Keratinocyte (primary cell): ENCODE measurements around the gene RAN. TPM values are rescaled to one million over a fixed set of nuclear protein-coding genes. Genes with fewer than 3 reads are reported as not detected.

Source experiments
- DNase-seq: peaks from one replicate; pipeline ENCODE4 v3.0.0-alpha.2; 2011; ENCODE audit warnings: low read depth, missing footprints, low spot score
- FAIRE-seq: peaks from 2 replicates; lab custom pipeline; 2011; peaks lifted over from hg19 to GRCh38; lab: Jason Lieb, UNC
- H2AFZ ChIP-seq: 2 replicates; pipeline ENCODE4 v1.6.0; 2012; ENCODE audit warnings: low read length, control low read depth, inconsistent platforms; ENCODE audit not compliant: control insufficient read depth
- H3K27ac ChIP-seq: 2 replicates; pipeline ENCODE4 v1.5.1; 2011; ENCODE audit warnings: low read length; ENCODE audit not compliant: control insufficient read depth, insufficient read depth
- H3K27me3 ChIP-seq: 3 replicates; pipeline ENCODE4 v1.6.0; 2011; ENCODE audit warnings: low read length; ENCODE audit not compliant: control insufficient read depth, insufficient read depth; ENCODE audit errors: extremely low read depth
- H3K36me3 ChIP-seq, 2 experiments: 2 replicates in 1 of 2; 3 replicates in 1 of 2; pipeline ENCODE4 v1.5.1; 2011; ENCODE audit warnings: low read length in 2 of 2, mild to moderate bottlenecking in 1 of 2; ENCODE audit not compliant: control insufficient read depth in 2 of 2, insufficient read depth in 2 of 2; ENCODE audit errors: extremely low read depth in 1 of 2
- H3K4me1 ChIP-seq: 3 replicates; pipeline ENCODE4 v1.5.1; 2011; ENCODE audit warnings: low read length; ENCODE audit not compliant: control insufficient read depth, insufficient read depth; ENCODE audit errors: extremely low read depth
- H3K4me2 ChIP-seq: 3 replicates; pipeline ENCODE4 v1.6.0; 2011; ENCODE audit warnings: low read depth, low read length; ENCODE audit not compliant: control insufficient read depth, insufficient read depth; ENCODE audit errors: extremely low read depth
- H3K4me3 ChIP-seq, 3 experiments: fragments of 200-600 bp in 1 of 3; sonication (generic) in 1 of 3; 2 replicates in 2 of 3; 3 replicates in 1 of 3; pipeline ENCODE4 v1.5.1; 2011 to 2016; ENCODE audit warnings: low read length in 3 of 3, mild to moderate bottlenecking in 3 of 3, control low read depth in 2 of 3, inconsistent platforms in 1 of 3, low read depth in 1 of 3, mixed read lengths in 1 of 3, mixed run types in 1 of 3, moderate library complexity in 1 of 3; ENCODE audit not compliant: control insufficient read depth in 2 of 3, insufficient read depth in 2 of 3; ENCODE audit errors: extremely low read depth in 1 of 3
- H3K79me2 ChIP-seq: 2 replicates; pipeline ENCODE4 v1.6.0; 2012; ENCODE audit warnings: low read length; ENCODE audit not compliant: control insufficient read depth, insufficient read depth
- H3K9ac ChIP-seq: 3 replicates; pipeline ENCODE4 v1.6.0; 2011; ENCODE audit warnings: low read length; ENCODE audit not compliant: control insufficient read depth, insufficient read depth; ENCODE audit errors: extremely low read depth
- H3K9me1 ChIP-seq: 3 replicates; pipeline ENCODE4 v1.6.0; 2011; ENCODE audit warnings: low read length; ENCODE audit not compliant: control insufficient read depth, insufficient read depth; ENCODE audit errors: extremely low read depth
- H3K9me3 ChIP-seq: 2 replicates; pipeline ENCODE4 v1.5.1; 2012; ENCODE audit warnings: low read depth, low read length; ENCODE audit not compliant: control insufficient read depth
- H4K20me1 ChIP-seq: 3 replicates; pipeline ENCODE4 v1.6.0; 2011; ENCODE audit warnings: low read length; ENCODE audit not compliant: control insufficient read depth, insufficient read depth; ENCODE audit errors: extremely low read depth
- CTCF ChIP-seq, 3 experiments: IDR thresholded peaks in 1 of 3; conservative IDR thresholded peaks in 1 of 3; optimal IDR thresholded peaks in 1 of 3; 2 replicates in 2 of 3; 3 replicates in 1 of 3; pipeline versions ENCODE3 to v1.5.1; 2011; ENCODE audit warnings: low read length in 3 of 3, mild to moderate bottlenecking in 3 of 3, moderate library complexity in 2 of 3, control low read depth in 1 of 3, inconsistent platforms in 1 of 3; ENCODE audit not compliant: insufficient read depth in 2 of 3; ENCODE audit errors: extremely low read depth in 1 of 3
- EZH2 ChIP-seq: IDR thresholded peaks from one replicate; pipeline ENCODE4 v1.6.1; 2012; ENCODE audit warnings: inconsistent platforms, mild to moderate bottlenecking, low read length, moderate library complexity
- dilution Hi-C: fragments of 300-500 bp; cut with MboI; formaldehyde crosslinking; loops from one replicate; pipeline ENCODE4 v1.7.0; 2020; ENCODE audit warnings: low sequenced_read_pairs; ENCODE audit not compliant: extremely low pct_ligation_motif_present
- polyA plus RNA-seq, 5 experiments: library from polyadenylated mRNA; depleted of rRNA in 3 of 5; stranded (reverse) in 3 of 5; stranded (forward) in 1 of 5; unstranded in 1 of 5; fragments of >200 nt; gene quantifications; 1 replicate in 1 of 5; 2 replicates in 3 of 5; 3 replicates in 1 of 5; pipeline versions ENCODE4 v1.2.1 to v1.2.3, GENCODE V29; 2011 to 2012; ENCODE audit warnings: missing spikeins in 2 of 5, low read depth in 1 of 5, low replicate concordance in 1 of 5

RAN gene
- polyA plus RNA-seq, 1 donor (not counting 4 experiments of a cell fraction or from before 2014, with no cell fraction given): 2,211 TPM

GRCh38 chr12:130849561-130850417 lies 22.1 kb upstream of the RAN start:
- dilution Hi-C loops: no loop called here
- Histone ChIP-seq H3K27ac (no peak overlapping the region), H3K4me1 (peaks cover 6% of the 10 kb centered on the region), H4K20me1 (no peaks in the 10 kb centered on the region), H3K9ac (no peak overlapping the region), H3K79me2 (no peaks in the 10 kb centered on the region), H3K9me1 (no peaks in the 10 kb centered on the region), H3K4me3 (no peak overlapping the region), H3K36me3 (no peaks in the 10 kb centered on the region), H2AFZ (peak overlapping the region; percentile 6), H3K9me3 (no peaks in the 10 kb centered on the region), H3K27me3 (no peaks in the 10 kb centered on the region), H3K4me2 (no peak overlapping the region)
- FAIRE-seq (no peak), DNase-seq (no peak)
- TF ChIP-seq EZH2: no peak

DNA sequence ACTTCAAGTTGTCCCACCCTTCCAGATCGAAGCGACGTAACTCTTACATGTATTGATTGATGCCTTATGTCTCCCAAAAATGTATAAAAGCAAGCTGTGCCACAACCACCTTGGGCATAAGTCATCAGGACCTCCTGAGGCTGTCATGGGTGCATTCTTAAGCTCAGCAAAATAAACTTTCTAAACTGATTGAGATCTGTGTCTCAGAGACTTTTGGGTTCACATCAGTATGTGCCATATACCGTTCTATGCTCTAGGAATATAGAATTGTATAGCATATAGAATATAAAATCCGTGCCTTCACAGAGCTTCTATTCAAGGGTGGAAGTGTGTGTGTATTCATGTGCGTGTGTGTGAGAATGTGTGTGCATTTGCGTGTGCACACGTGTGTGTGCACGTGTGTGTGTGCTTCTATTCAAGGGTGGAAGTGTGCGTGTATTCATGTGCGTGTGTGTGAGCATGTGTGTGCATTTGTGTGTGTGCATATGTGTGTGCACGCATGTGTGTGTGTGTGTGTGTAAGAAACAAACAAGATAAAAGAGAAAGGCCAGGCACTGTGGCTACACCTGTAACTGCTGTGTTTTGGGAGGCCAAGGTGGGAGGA lies 21.3 kb upstream of the RAN start:
- no peak for TF ChIP-seq CTCF (optimal IDR thresholded peaks at IDR 0.05 in 1 of 3, IDR thresholded peaks at IDR 0.05 in 1 of 3, conservative IDR thresholded peaks at IDR 0.05 in 1 of 3; ENCODE audit: extremely low read depth in 1 of 3, insufficient read depth in 2 of 3, low read length in 3 of 3)
- no peak for TF ChIP-seq EZH2
- no peak for DNase-seq
- H3K9ac ChIP-seq: no peak overlapping the region
- no peaks in the 10 kb centered on the region for H3K9me3 ChIP-seq
- no peaks in the 10 kb centered on the region for H3K9me1 ChIP-seq
- H3K79me2 ChIP-seq: no peaks in the 10 kb centered on the region
- no peaks in the 10 kb centered on the region for H3K36me3 ChIP-seq
- no peaks in the 10 kb centered on the region for H3K27me3 ChIP-seq
- FAIRE-seq: no peak
- peak overlapping the region; percentile 6 for H2AFZ ChIP-seq
- dilution Hi-C loops: no loop called here
- no peaks in the 10 kb centered on the region for H4K20me1 ChIP-seq
- peaks cover 6% of the 10 kb centered on the region for H3K4me1 ChIP-seq
- no peak overlapping the region for H3K4me2 ChIP-seq
- no peak overlapping the region for H3K27ac ChIP-seq
- no peak overlapping the region for H3K4me3 ChIP-seq
